Adrenal gland (tissue), 5 donors: ENCODE measurements around the gene GH2.

Experiments used
- POLR2A ChIP-seq, 2 donors: fragments of 450-650 bp; IDR thresholded peaks; one replicate each; pipeline ENCODE4 v1.6.1; 2017; ENCODE audit warnings: antibody characterized with exemption in 2 of 2, mild to moderate bottlenecking in 2 of 2, moderate library complexity in 1 of 2
- TF ChIP-seq, protein P1 (sequence below), 6 experiments: fragments of 450-650 bp in 4 of 6; fragments of 200-600 bp in 2 of 6; sonication (generic) in 1 of 6; IDR thresholded peaks; 1 replicate in 5 of 6; 2 replicates in 1 of 6; pipeline versions ENCODE4 v1.5.1 to v1.8.0; 2016 to 2021; ENCODE audit warnings: antibody characterized with exemption in 6 of 6, mild to moderate bottlenecking in 2 of 6, moderate library complexity in 1 of 6
- donor health status: DM: no; HTN: no; CAD: no.

DNA sequence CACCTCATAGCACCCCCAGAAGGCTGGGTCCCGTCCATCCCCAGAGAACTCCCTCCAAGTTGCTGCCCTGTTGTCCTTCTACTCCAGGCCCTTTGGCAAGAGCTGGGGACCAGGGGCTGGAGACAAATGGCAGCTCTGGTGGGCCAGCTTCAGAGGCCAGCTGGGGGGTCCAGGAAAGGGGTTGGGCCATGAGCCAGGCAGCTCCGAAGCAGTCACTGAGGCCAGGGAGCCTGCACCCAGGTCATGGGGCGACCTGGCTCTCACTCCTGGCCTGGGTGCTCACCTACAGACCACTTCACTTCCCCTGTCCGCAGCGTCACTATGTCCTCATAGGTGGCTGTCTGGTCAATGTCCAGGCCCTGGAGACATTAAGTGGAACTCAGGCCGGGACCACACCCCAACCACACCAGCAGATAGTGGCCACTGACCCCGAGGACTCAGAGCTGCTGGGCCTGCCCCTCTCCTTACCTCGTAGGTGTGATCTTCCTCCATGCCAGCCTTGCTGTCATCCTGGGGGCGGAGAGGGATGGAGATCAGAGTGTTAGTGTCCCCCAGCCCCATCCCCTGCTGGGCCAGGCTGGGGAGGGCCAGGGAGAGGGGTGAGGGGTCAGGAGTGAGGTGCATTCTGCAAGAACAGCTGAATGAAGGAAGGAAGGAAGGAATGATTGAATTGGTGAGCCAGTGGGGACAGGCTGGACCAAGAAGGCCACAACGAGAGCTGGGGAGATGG lies 47.4 kb upstream of the GH2 start:
- TF ChIP-seq, protein P1, sequence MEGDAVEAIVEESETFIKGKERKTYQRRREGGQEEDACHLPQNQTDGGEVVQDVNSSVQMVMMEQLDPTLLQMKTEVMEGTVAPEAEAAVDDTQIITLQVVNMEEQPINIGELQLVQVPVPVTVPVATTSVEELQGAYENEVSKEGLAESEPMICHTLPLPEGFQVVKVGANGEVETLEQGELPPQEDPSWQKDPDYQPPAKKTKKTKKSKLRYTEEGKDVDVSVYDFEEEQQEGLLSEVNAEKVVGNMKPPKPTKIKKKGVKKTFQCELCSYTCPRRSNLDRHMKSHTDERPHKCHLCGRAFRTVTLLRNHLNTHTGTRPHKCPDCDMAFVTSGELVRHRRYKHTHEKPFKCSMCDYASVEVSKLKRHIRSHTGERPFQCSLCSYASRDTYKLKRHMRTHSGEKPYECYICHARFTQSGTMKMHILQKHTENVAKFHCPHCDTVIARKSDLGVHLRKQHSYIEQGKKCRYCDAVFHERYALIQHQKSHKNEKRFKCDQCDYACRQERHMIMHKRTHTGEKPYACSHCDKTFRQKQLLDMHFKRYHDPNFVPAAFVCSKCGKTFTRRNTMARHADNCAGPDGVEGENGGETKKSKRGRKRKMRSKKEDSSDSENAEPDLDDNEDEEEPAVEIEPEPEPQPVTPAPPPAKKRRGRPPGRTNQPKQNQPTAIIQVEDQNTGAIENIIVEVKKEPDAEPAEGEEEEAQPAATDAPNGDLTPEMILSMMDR (IDR thresholded peaks at IDR 0.05) = no peak
- no peak for TF ChIP-seq POLR2A (IDR thresholded peaks at IDR 0.05)
